GM12878 (cell line): ENCODE measurements around the gene CLASP2.

ENCODE experiments used
- CEBPB ChIP-seq, 2 experiments: fragments of 150-350 bp in 1 of 2; IDR thresholded peaks; 2 replicates each; pipeline ENCODE4 v1.6.1; 2012 to 2014; ENCODE audit warnings: low read depth in 2 of 2, low read length in 2 of 2, borderline replicate concordance in 1 of 2, inconsistent platforms in 1 of 2
- TF ChIP-seq, protein P1 (sequence below): IDR thresholded peaks from 2 replicates; pipeline ENCODE4 v1.6.1; 2011; ENCODE audit warnings: mild to moderate bottlenecking, low read depth, low read length, moderate library complexity; ENCODE audit not compliant: insufficient replicate concordance
- TF ChIP-seq, protein P2 (sequence below), 3 experiments: IDR thresholded peaks in 2 of 3; conservative IDR thresholded peaks in 1 of 3; 2 replicates each; pipeline ENCODE4 v1.5.1; 2011; ENCODE audit warnings: low read depth in 3 of 3, low read length in 3 of 3, mild to moderate bottlenecking in 3 of 3, control low read depth in 2 of 3, moderate library complexity in 2 of 3, inconsistent platforms in 1 of 3, mixed read lengths in 1 of 3; ENCODE audit not compliant: control insufficient read depth in 2 of 3, insufficient read depth in 1 of 3; ENCODE audit errors: extremely low read depth in 1 of 3

DNA sequence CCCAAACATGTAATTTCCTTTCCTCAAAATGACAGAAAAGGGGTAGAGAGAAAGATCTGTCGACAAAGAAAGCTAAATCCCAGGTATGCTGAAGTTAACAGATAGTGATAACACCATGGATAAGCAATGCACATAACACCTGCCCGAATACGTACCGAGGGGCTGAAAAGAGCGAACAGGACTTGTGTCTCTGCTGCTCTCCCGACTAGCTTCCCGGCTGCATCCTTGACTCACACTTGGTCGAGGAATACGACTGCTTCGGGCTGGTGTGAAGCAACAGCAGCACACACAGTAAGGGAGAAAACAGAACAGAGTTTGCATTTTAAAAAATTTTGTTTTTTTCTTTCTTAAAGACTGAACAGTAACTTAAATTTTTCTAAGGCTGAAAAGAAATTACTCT is 136.4 kb downstream of the CLASP2 start:
- TF ChIP-seq, protein P1, sequence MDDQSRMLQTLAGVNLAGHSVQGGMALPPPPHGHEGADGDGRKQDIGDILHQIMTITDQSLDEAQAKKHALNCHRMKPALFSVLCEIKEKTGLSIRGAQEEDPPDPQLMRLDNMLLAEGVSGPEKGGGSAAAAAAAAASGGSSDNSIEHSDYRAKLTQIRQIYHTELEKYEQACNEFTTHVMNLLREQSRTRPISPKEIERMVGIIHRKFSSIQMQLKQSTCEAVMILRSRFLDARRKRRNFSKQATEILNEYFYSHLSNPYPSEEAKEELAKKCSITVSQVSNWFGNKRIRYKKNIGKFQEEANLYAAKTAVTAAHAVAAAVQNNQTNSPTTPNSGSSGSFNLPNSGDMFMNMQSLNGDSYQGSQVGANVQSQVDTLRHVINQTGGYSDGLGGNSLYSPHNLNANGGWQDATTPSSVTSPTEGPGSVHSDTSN, result no peak
- TF ChIP-seq CEBPB (IDR thresholded peaks at IDR 0.05; ENCODE audit: borderline replicate concordance in 1 of 2, low read depth in 2 of 2, low read length in 2 of 2), result no peak
- TF ChIP-seq, protein P2, sequence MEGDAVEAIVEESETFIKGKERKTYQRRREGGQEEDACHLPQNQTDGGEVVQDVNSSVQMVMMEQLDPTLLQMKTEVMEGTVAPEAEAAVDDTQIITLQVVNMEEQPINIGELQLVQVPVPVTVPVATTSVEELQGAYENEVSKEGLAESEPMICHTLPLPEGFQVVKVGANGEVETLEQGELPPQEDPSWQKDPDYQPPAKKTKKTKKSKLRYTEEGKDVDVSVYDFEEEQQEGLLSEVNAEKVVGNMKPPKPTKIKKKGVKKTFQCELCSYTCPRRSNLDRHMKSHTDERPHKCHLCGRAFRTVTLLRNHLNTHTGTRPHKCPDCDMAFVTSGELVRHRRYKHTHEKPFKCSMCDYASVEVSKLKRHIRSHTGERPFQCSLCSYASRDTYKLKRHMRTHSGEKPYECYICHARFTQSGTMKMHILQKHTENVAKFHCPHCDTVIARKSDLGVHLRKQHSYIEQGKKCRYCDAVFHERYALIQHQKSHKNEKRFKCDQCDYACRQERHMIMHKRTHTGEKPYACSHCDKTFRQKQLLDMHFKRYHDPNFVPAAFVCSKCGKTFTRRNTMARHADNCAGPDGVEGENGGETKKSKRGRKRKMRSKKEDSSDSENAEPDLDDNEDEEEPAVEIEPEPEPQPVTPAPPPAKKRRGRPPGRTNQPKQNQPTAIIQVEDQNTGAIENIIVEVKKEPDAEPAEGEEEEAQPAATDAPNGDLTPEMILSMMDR (IDR thresholded peaks at IDR 0.05 in 2 of 3, conservative IDR thresholded peaks at IDR 0.05 in 1 of 3; ENCODE audit: control insufficient read depth in 2 of 3, extremely low read depth in 1 of 3, insufficient read depth in 1 of 3, low read depth in 3 of 3, low read length in 3 of 3), result no peak
